Activated CD4-positive, alpha-beta T cell treated with anti-CD3 and anti-CD28 coated beads for 24 hours (primary cell): Measurements from ENCODE around the gene TMPRSS15.
"Not testable (repeated sequence)": the region's sequence is repeated elsewhere in the genome, so short reads cannot be mapped to it uniquely, and the experiment has no call there.

Experiments used
- DNase-seq, 2 donors: peaks; one replicate each; pipeline ENCODE4 v3.0.0-alpha.2; 2020; ENCODE audit warnings: low read depth in 2 of 2

TMPRSS15 gene

DNA sequence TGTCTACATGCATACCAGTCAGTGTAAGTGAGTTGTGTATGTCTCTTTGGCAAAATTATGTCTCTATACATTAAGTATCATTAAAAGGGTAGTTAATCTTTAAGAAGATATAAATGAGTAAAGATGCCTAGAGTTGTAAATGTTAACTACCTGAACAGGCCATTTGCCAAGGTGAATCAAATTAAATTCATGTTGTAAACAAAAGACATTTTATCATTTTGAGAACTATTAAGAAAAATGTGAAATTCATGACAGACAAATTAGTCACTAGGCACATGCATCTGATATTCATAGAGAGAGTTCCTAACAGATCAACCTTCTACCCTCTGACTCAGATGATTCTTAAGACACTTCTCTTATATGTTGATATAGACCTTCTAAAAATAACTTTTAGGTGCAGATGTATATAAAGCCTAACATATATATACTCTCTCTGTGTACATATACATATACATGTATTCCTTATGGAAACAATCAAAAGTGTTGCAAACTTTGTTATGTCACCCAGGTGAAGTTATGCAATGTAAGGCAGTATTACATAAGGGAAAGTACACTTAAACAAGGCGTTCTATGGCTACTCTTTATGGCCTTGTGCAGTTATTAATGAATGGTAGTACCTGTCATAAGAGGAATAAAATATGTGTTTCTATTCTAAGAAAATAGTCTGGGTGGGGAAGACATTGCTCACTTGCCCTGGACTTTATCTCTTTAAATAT lies at the start of gene TMPRSS15:
TMPRSS15 (minus strand) TSS at position 51 of the 716 bp plus-strand sequence. CDS start 163 bp downstream, outside the sequence.
- DNase-seq, result no peak

- no peak for DNase-seq
Measured at GRCh38 chr21:18451670-18452069, 48.1 kb upstream of the TMPRSS15 start.

DNA sequence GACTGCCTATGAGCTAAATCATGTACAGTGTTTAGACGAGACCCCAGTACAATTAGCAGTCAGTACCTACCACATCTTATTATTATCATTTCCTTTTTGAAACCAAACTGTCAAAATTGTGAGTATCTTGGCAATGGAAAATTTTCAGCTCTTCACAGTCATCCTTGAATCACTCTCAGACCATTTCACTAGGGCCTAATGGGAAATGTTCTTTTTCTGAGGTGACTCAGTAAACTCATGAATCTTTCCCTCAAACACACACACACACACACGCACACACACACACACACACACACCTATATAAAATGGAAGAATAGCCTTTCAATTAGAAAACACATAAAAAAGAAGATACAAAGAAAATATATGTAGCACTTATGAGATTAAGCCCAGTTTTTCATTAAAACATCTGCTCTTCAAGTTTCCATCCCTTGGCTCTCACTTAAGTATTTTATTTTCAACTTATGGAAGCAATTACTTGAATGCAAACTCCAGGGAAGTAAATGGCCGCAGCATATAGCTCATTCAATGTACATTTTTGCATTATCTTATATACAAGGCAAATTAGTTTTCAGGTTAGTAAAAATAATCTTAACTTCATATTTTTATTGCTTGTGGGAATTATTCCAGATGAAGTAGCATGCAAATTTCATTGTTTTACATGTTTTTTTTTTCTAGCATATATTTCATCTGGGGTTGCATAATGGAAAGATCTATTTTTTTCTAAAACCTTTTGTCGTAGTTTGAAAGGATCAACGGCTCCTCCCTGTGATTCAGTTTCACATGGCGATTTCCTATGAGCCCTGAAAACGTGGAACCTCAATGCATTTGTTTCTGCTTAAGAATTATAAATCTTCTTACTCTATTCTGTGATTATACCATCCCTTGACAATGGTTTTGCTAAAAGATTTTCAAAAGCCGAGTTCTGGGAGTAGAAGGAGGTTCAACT lies 46.3 kb upstream of the TMPRSS15 start:
- DNase-seq, result no peak

DNA sequence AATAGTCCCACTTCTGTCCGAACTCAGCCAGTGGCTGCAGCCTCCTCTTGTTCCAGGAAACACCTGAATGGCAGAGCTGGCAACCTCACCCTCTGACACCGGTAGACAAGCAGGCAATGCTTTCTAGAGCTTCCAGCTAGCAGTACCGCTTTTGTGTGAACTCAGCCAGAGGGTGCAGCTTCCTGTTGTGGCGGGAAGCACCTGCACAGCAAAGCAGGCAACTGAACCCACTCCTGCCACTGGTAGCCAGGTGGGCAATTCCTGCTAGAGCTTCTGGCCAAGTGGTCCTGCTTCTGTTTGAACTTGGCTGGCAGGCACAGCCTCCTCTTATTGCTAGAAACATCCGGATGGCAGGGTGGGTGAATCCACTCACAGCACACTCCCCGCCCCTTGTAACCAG lies 40.1 kb upstream of the TMPRSS15 start:
- DNase-seq, result no peak

DNA sequence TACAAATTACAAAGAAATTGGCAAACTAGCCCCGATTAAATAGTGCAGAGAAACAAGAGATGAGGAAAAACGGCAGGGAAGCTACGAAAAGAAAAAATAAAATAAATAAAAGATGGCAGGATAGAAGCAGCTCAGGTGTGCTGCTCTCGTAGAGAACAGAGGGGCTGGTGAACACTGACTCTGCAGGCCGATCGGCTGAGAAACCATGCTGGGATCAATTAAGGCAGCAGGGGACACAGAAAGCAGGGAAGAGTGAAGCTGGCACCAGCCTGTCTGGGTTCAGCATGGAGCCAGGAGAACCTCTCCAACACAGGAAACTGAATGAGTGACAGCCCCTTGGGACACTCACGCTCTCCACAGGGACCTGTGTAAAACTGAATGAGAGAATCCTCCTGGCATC lies 39.5 kb upstream of the TMPRSS15 start:
- DNase-seq, result no peak

GRCh38 chr21:18430341-18430740 lies 26.8 kb upstream of the TMPRSS15 start:
- no peak for DNase-seq

- no peak for DNase-seq
Measured at GRCh38 chr21:18424276-18424675, 20.7 kb upstream of the TMPRSS15 start.

GRCh38 chr21:18417141-18417790 lies 13.7 kb upstream of the TMPRSS15 start:
- no peak for DNase-seq

DNA sequence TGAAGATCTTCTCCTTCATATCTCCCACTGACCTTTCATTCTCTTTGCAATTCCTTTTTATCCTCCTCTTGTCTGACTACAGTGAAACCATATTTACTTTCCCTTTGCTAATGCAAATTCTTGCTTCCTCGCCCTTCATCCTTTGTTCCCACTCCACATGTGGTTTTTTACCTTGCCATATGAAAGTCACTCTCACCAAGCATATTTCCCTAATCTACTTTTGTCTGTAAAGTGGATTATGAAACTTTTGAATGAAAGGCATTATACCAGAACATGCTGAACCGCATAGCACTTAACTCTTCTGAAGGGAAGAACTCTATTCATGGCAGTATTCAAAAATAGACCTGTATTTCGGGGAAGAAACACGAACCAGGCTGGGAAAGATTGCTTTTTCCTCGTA lies 8.0 kb upstream of the TMPRSS15 start:
- DNase-seq, result no peak

- no peak for DNase-seq
Measured at GRCh38 chr21:18409579-18409978, 6.0 kb upstream of the TMPRSS15 start.

DNA sequence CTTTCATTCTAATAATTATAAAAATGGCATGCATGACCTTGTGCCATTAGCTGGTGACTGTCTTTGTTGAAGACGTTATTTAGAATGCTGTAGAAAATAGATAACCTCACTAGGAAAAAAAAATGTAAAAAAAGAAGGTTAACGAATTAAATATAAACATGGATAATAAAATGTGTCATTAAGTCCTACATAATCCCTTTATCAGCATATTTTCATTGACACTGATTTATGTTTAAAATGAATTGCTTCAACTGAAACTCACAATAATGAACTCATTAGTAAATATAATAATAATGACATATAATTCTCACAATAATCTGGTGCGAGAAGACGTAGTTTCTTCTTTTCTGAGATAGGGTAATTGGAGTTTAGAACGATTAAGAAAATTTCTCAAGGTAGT lies 4.7 kb downstream of the TMPRSS15 start:
- no peak for DNase-seq

DNA sequence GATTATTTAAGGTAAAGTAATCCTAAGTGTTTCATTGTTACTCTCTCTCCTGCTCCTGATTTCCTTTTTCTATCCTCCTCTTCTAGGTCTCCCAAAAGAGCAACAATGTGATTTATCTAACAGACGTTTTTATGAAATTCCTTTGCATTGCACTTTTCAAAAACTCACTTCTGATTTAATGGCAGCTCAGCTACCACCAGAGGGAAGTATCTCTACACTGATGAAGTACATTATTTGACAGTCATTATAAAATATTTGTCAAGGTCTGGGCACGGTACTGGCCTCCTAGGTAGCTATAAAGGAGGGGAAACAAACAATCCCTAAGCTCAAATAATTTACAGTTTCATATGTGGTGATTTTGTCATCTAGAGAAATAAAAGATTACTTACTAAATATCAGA lies 15.6 kb downstream of the TMPRSS15 start:
- DNase-seq, result no peak

DNA sequence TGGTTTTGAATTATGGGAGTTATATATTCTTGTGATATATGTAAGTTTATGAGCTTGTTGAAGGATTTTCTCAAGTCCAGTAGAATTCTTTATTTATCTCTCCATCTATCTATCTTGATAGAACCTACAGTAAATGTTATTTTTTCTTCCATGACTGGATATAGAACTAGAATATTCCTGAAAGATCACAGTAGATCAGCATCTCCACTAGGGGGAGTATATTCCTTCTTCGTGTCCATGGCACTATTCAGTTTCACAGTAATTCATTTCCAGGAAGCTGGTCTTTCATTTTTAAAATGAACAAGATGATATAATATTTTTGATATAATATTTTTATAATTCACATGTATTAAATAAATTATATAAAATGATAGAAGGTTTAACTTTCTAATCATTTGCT lies 18.8 kb downstream of the TMPRSS15 start:
- no peak for DNase-seq

GRCh38 chr21:18382934-18383619 lies 20.5 kb downstream of the TMPRSS15 start:
- not testable (repeated sequence) for DNase-seq

GRCh38 chr21:18382141-18382540 lies 21.4 kb downstream of the TMPRSS15 start:
- no peak for DNase-seq

DNA sequence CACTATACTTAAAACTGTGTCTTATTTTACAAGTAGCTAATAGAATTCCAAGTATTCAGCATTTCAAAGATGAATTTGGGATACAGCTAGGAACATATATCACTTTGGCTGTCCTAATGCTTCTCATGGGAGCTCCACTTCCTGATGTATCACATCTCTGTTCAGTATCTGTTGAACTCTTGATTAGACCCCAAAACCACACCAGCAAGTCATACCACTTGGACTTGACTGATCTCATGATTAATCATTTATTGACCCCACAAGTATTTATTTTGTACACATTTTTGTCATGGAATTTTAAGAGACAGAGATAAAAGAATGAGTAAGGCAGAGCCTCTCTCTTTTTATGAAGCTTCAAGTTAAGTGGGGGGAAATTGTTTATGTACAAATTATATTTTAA lies 30.0 kb downstream of the TMPRSS15 start:
- no peak for DNase-seq

DNA sequence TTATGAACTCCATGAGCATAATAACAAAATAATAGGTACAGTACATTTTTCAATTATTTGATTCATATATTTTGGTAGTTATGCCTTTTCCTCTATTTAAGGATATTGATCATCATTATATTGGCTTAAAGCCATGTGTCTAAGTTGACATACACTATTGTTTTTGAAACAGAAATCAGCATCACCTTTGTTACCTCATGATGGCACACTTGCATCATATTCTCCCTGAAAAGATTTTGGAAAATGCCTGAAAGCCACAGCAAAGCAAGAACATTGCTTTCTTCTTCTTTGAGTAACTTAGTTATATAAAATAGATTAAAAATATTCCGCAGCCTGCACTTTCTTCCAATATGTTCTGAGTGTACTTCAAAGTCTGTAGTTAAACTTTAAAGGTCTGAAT lies 33.3 kb downstream of the TMPRSS15 start:
- DNase-seq, result no peak

DNA sequence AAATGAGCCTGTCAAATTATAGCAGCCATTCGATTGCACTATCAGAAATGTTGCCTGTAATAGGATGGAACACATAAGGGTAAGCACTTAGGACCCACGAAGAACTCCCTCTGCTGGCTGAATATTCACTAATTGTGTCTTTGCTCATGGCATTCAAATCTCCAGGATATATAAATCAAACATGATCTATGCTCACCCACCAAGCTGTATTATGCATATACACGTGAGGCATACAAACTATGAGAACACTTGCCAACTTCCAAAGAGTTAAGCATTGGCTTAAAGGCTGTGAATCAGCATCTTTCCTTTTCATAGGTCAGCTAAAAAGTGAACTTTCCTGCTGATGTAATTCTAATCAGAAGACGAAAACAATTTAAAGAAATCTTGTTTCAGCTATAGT lies 34.5 kb downstream of the TMPRSS15 start:
- no peak for DNase-seq

DNA sequence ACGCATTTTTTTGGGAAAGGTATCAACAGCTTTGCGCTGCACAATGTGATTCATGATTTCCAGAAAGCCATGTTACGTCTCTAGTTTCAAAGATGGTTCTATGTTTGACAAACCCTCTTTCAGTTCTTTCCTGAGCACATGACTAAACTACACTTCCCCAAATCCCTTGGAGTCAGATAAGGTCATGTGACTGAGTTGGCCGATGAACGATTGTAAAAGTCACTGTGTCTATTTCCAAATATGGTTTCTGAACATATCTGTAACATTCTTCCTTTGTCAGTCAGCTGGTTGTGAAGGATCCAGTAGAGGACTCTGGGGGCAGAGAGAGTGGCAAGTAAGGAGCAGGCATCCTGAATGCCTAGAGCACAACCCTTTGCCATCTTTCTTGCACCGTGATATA lies 35.4 kb downstream of the TMPRSS15 start:
- no peak for DNase-seq

- DNase-seq, result no peak
Measured at GRCh38 chr21:18356801-18357200, 46.8 kb downstream of the TMPRSS15 start.

GRCh38 chr21:18354947-18355346 lies 48.6 kb downstream of the TMPRSS15 start:
- DNase-seq, result no peak

- DNase-seq, result no peak
Measured at GRCh38 chr21:18350216-18350615, 53.4 kb downstream of the TMPRSS15 start.
